Activated naive CD4-positive, alpha-beta T cell treated with anti-CD3 and anti-CD28 coated beads, Interleukin-2, amount 50 U/mL, for 24 hours (primary cell): ENCODE results near the gene RUNDC1.

ENCODE experiments used
- H3K27ac Mint-ChIP-seq: one replicate; pipeline ENCODE4 v1.8.0; 2021; ENCODE audit warnings: mild to moderate bottlenecking, mixed read lengths
- H3K27me3 Mint-ChIP-seq: one replicate; pipeline ENCODE4 v1.8.0; 2021; ENCODE audit warnings: mixed read lengths
- H3K36me3 Mint-ChIP-seq: one replicate; pipeline ENCODE4 v1.8.0; 2021; ENCODE audit warnings: mixed read lengths
- H3K4me1 Mint-ChIP-seq: one replicate; pipeline ENCODE4 v1.8.0; 2021; ENCODE audit warnings: mixed read lengths
- H3K4me3 Mint-ChIP-seq: one replicate; pipeline ENCODE4 v1.8.0; 2021; ENCODE audit warnings: mild to moderate bottlenecking, mixed read lengths
- H3K9me3 Mint-ChIP-seq: one replicate; pipeline ENCODE4 v1.8.0; 2021; ENCODE audit warnings: mixed read lengths

The RUNDC1 gene

DNA sequence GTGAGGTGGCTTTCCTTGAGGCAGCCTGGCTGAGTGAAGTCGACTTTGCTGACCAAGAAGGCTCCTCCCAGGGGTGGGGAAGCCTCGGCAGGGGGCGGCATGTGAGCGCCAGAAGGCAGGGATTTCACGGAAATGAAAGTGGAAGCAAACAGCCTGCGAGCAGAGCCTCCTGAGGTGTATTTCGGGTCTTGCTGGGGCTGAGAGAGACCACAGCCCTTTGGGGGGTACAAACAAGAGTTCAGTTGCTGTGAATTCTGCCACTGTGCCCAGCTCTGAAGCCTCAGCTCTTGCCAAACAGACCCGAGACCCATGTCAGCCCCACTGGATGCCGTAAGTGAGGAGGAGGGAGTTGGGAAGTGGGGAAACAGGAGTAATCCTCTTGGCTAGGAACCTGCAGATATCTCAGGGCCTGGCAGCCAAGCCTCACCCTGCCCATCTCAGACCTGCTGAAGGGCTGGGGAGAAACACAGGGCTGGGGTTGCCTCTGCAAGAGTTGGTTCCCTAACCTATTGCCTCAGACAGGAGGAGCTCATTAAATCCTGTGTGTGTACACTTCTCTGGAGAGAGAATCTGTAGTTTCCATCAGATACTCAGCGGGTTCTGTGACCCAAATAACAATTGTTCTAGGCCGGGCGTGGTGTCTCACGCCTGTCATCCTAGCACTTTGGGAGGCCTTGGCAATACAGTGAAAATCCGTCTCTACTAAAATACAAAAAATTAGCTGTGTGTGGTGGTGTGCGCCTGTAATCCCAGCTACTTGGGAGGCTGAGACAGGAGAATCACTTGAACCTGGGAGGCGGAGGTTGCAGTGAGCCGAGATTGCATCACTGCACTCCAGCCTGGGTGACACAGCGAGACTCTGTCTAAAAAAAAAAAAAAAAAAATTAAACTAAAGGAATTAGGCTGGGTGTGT, 26.5 kb downstream of the RUNDC1 start, which contains the start of gene IFI35:
IFI35 (plus strand) TSS at position 146 of the 913 bp plus-strand sequence; CDS start at position 310, 164 bp downstream.
- H3K4me1 Mint-ChIP-seq = peaks cover 33% of the 10 kb centered on the region
- H3K4me3 Mint-ChIP-seq = peak within 1 kb of the TSS; percentile 100
- no peaks in the 10 kb centered on the region for H3K27me3 Mint-ChIP-seq
- H3K27ac Mint-ChIP-seq = peak within 1 kb of the TSS; percentile 100
- peaks cover 3% of the 10 kb centered on the region for H3K36me3 Mint-ChIP-seq
- H3K9me3 Mint-ChIP-seq = no peaks in the 10 kb centered on the region

DNA sequence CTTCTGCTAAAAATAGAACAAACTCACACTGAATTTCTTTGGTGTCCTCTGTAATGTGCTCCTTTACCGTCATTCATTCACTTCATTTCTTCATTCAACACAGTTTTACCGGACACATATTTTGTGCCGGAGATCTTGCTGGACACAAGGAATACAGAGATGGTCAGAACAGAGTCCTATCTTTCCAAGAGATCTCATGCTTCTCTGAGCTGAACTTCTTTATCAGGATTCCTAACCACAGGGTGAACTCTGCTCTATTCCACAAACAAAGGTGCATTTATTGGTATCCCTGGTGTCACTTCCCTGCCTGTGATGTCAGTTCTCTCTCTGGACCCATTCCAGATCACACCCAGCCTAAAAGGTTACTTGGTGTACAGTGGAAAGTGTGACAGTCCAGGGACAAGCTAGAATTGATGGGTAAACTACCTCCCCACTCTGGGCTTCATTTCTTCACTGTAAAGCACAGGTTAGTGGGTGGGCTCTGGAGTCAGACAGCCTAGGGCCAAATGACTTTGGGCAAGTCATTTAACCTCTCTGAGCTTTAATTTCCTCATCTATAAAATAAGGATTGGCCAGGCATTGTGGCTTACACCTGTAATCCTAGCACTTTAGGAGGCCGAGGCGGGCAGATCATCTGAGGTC, 30.4 kb downstream of the RUNDC1 start:
- Mint-ChIP-seq H3K4me3 (no peak overlapping the region), H3K27ac (peak overlapping the region; percentile 52), H3K27me3 (no peaks in the 10 kb centered on the region), H3K9me3 (no peaks in the 10 kb centered on the region), H3K36me3 (peaks cover 10% of the 10 kb centered on the region), H3K4me1 (peaks cover 36% of the 10 kb centered on the region)

GRCh38 chr17:43011728-43012472, 31.5 kb downstream of the RUNDC1 start:
- H3K27ac Mint-ChIP-seq = no peak overlapping the region
- no peaks in the 10 kb centered on the region for H3K9me3 Mint-ChIP-seq
- H3K4me3 Mint-ChIP-seq = no peak overlapping the region
- peaks cover 30% of the 10 kb centered on the region for H3K4me1 Mint-ChIP-seq
- no peaks in the 10 kb centered on the region for H3K27me3 Mint-ChIP-seq
- H3K36me3 Mint-ChIP-seq = peaks cover 8% of the 10 kb centered on the region

DNA sequence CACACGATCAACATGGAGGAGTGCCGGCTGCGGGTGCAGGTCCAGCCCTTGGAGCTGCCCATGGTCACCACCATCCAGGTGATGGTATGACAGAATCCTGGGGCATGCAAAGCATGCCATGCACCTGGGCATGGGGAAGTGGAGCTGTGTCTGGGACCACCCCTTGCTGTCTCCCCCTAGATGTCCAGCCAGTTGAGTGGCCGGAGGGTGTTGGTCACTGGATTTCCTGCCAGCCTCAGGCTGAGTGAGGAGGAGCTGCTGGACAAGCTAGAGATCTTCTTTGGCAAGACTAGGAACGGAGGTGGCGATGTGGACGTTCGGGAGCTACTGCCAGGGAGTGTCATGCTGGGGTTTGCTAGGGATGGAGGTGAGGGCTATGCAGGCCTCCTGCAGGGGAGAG, 32.9 kb downstream of the RUNDC1 start:
- H3K4me1 Mint-ChIP-seq = peaks cover 23% of the 10 kb centered on the region
- no peaks in the 10 kb centered on the region for H3K9me3 Mint-ChIP-seq
- no peak overlapping the region for H3K4me3 Mint-ChIP-seq
- H3K27ac Mint-ChIP-seq = no peak overlapping the region
- H3K36me3 Mint-ChIP-seq = peaks cover 8% of the 10 kb centered on the region
- H3K27me3 Mint-ChIP-seq = no peaks in the 10 kb centered on the region

DNA sequence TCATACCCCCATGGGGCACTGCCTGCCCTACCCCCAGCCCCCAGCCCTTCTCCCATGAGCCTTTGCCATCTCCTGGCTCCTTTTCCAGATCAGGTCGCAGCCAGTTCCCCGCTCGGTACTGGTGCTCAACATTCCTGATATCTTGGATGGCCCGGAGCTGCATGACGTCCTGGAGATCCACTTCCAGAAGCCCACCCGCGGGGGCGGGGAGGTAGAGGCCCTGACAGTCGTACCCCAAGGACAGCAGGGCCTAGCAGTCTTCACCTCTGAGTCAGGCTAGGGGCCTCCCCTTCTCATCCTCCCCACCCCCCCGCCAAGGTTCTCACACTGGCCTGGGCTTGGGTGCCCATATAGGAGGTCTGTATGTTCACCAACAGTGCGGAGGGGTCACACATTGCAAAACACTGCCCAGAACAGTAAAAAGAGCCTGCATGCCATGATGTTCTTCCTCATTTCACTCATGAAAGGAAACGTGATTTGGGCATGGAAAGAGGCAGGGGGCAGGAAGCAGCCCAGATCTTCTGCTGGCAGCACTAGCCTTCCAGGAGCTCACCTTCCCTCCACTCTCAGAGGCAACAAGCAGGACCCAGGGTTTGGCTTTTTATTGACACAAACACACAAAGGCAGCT, 33.8 kb downstream of the RUNDC1 start:
- no peak overlapping the region for H3K4me3 Mint-ChIP-seq
- no peaks in the 10 kb centered on the region for H3K27me3 Mint-ChIP-seq
- peaks cover 26% of the 10 kb centered on the region for H3K4me1 Mint-ChIP-seq
- no peak overlapping the region for H3K27ac Mint-ChIP-seq
- H3K36me3 Mint-ChIP-seq = peaks cover 8% of the 10 kb centered on the region
- no peaks in the 10 kb centered on the region for H3K9me3 Mint-ChIP-seq

- Mint-ChIP-seq H3K9me3 (no peaks in the 10 kb centered on the region), H3K36me3 (peaks cover 8% of the 10 kb centered on the region), H3K4me1 (peaks cover 33% of the 10 kb centered on the region), H3K27ac (peak overlapping the region; percentile 68), H3K4me3 (no peak overlapping the region), H3K27me3 (no peaks in the 10 kb centered on the region)
Measured at GRCh38 chr17:43014649-43015542, 34.5 kb downstream of the RUNDC1 start.

- H3K4me1 Mint-ChIP-seq = peaks cover 33% of the 10 kb centered on the region
- peaks cover 8% of the 10 kb centered on the region for H3K36me3 Mint-ChIP-seq
- H3K27ac Mint-ChIP-seq = no peak overlapping the region
- no peaks in the 10 kb centered on the region for H3K27me3 Mint-ChIP-seq
- H3K4me3 Mint-ChIP-seq = no peak overlapping the region
- no peaks in the 10 kb centered on the region for H3K9me3 Mint-ChIP-seq
Measured at GRCh38 chr17:43015579-43015978, 35.2 kb downstream of the RUNDC1 start.

DNA sequence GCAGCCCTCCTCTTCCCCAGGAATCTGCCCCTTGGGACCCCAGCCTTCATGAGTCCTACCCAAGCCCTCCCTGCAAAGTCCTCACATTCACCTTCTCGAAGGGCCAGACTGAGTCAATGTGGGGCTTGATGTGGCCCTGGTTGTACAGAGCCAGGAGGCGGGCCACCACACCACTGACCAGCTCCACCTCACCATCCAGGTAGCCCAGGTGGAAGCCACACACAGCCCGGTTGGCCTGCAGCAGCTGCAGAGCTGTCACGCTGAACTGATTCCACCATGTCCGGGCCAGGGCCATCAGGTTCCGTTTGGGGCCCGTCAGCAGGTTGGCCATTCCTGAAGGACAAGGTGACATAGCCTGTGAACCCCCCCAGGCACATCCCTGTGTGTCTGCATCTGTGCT, 35.9 kb downstream of the RUNDC1 start:
- peak overlapping the region; percentile 17 for H3K27ac Mint-ChIP-seq
- peaks cover 32% of the 10 kb centered on the region for H3K4me1 Mint-ChIP-seq
- H3K9me3 Mint-ChIP-seq = no peaks in the 10 kb centered on the region

DNA sequence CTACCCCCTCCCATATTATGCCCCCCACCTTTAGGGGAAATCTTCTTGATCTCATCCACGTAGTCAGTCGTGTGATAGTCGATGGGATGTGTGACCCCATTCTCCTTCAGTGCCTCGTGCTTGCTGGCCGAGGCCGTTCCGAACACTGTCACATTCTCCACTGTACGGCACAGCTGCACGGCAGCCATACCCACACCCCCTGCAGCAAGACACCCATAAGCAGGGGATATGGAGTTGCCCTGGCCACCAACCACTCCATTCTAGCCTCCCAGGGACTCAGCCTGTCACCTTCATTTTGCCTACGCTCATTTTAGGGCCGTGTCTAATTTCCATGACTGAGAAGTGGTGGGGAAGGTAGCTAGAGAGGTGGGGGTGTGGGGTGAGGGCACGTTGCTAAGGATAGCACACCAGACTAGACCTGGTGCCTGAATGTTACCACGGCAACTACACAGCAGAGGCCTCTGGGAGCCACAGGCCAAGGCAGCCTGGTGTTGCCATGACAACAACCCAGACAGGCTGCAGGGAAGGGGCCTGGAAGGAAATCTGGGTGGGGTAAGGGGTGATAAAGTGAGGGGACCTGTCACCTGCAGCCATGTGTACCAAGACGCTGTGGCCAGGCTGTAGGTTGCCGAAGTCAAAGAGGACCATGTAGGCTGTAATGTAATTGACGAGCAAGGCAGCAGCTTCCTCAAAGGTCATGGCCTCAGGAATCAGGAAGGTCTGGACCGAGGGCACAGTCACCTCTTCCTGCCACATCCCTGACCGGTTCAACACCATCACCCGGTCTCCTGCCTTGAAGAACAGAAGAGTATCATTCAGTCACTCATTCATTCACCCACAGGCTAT, 37.9 kb downstream of the RUNDC1 start:
- Mint-ChIP-seq H3K4me3 (no peak overlapping the region), H3K36me3 (peaks cover 4% of the 10 kb centered on the region), H3K9me3 (no peaks in the 10 kb centered on the region), H3K4me1 (peaks cover 31% of the 10 kb centered on the region), H3K27me3 (no peaks in the 10 kb centered on the region), H3K27ac (peak overlapping the region; percentile 24)

More for the DNA sequence above, 35.9 kb downstream of the RUNDC1 start:
- Mint-ChIP-seq H3K4me3 (no peak overlapping the region), H3K36me3 (peaks cover 8% of the 10 kb centered on the region), H3K27me3 (no peaks in the 10 kb centered on the region)

- peaks cover 27% of the 10 kb centered on the region for H3K4me1 Mint-ChIP-seq
- H3K36me3 Mint-ChIP-seq = peaks cover 2% of the 10 kb centered on the region
- H3K27me3 Mint-ChIP-seq = no peaks in the 10 kb centered on the region
- H3K4me3 Mint-ChIP-seq = no peak overlapping the region
- peak overlapping the region; percentile 24 for H3K27ac Mint-ChIP-seq
- no peaks in the 10 kb centered on the region for H3K9me3 Mint-ChIP-seq
Measured at GRCh38 chr17:43018932-43019331, 38.6 kb downstream of the RUNDC1 start.

DNA sequence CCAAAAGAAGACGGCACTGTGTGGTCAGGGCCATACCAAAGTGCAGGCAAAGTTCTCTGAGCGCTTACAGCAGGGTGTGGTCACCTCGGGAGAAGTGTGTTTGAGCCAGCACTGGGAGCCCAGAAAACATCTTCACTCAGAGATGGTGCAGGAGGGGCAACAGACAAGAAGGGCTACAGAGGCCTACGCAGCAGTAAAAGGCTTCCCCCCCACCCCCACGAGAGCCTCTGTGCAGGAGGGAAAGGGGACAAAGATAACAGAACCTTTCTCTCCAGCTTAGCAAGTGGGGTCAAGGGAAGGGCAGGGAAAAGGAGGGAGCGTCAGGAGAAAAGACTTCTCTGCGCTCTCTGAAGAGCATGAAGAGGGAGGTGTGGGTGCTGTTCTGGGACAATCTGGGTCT, 39.1 kb downstream of the RUNDC1 start:
- Mint-ChIP-seq H3K27me3 (no peaks in the 10 kb centered on the region), H3K4me1 (peaks cover 31% of the 10 kb centered on the region), H3K36me3 (peaks cover 2% of the 10 kb centered on the region), H3K4me3 (no peak overlapping the region), H3K9me3 (no peaks in the 10 kb centered on the region), H3K27ac (no peak overlapping the region)

GRCh38 chr17:43020030-43020621, 39.8 kb downstream of the RUNDC1 start:
- no peak overlapping the region for H3K27ac Mint-ChIP-seq
- H3K27me3 Mint-ChIP-seq = no peaks in the 10 kb centered on the region
- peaks cover 2% of the 10 kb centered on the region for H3K36me3 Mint-ChIP-seq
- H3K4me1 Mint-ChIP-seq = peaks cover 36% of the 10 kb centered on the region
- H3K9me3 Mint-ChIP-seq = no peaks in the 10 kb centered on the region
- H3K4me3 Mint-ChIP-seq = peak overlapping the region; percentile 86
